BJ (cell line): ENCODE measurements around the gene CACNA2D3. TPM values are rescaled to one million over a fixed set of nuclear protein-coding genes. Genes with fewer than 3 reads are reported as not detected.

Source experiments
- CTCF ChIA-PET: fragments of 350-600 bp; formaldehyde crosslinking; extraction: SDS; loops from one replicate; lab custom pipeline; 2021; ENCODE audit warnings: antibody characterized with exemption, inconsistent platforms; lab: Yijun Ruan, JAX
- POLR2A ChIA-PET: fragments of 300-600 bp; sonication (Branson Sonifier 250); formaldehyde crosslinking; extraction: SDS; loops from one replicate; lab custom pipeline; 2021; ENCODE audit warnings: antibody characterized with exemption; lab: Charles Lee
- DNase-seq: peaks from one replicate; pipeline ENCODE4 v3.0.0-alpha.2; 2011; ENCODE audit warnings: low read depth
- H3K27me3 ChIP-seq: 2 replicates; pipeline ENCODE4 v1.6.0; 2011; ENCODE audit warnings: low read length; ENCODE audit not compliant: control insufficient read depth, insufficient read depth
- H3K36me3 ChIP-seq: 2 replicates; pipeline ENCODE4 v1.5.1; 2011; ENCODE audit warnings: low read length; ENCODE audit not compliant: control insufficient read depth, insufficient read depth
- H3K4me3 ChIP-seq: 2 replicates; pipeline ENCODE4 v1.5.1; 2011; ENCODE audit warnings: low read depth, mild to moderate bottlenecking, control low read depth, low read length
- polyA plus RNA-seq: library from polyadenylated mRNA; depleted of rRNA; stranded (reverse); fragments of >200 nt; gene quantifications from 2 replicates; pipeline ENCODE4 v1.2.3, GENCODE V29; 2011
- TF ChIP-seq, protein P1 (sequence below): IDR thresholded peaks from 2 replicates; pipeline ENCODE4 v1.5.1; 2011; ENCODE audit warnings: low read depth, mild to moderate bottlenecking, control low read depth, inconsistent platforms, low read length, moderate library complexity; ENCODE audit not compliant: insufficient read depth

CACNA2D3 gene
- polyA plus RNA-seq, 1 experiment, result 0.56 TPM

DNA sequence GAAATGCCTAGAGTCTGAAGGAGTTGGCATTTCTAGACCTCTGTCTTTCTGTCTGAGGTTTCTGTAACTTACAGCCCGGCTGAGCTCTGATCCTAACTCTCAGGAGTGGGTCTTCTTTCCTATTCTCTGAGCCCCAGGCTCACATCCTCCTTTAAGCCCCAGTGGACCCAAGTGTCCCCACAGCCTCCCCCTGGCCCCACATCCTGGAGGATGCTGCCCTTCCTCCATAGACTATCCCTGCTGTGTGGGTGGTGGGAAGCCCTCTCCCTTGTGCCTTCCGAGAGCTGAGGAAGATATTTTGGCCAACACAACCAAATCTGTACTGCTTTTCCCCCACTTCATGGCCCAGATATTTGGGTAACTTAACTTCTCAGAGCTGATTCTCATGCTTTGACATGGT, 654.2 kb downstream of the CACNA2D3 start:
- POLR2A ChIA-PET, result no interaction called here
- Histone ChIP-seq H3K27me3 (no peaks in the 10 kb centered on the region; the same call in 1 of the 2 replicates), H3K4me3 (no peak overlapping the region), H3K36me3 (no peaks in the 10 kb centered on the region)
- DNase-seq, result no peak
- TF ChIP-seq, protein P1, sequence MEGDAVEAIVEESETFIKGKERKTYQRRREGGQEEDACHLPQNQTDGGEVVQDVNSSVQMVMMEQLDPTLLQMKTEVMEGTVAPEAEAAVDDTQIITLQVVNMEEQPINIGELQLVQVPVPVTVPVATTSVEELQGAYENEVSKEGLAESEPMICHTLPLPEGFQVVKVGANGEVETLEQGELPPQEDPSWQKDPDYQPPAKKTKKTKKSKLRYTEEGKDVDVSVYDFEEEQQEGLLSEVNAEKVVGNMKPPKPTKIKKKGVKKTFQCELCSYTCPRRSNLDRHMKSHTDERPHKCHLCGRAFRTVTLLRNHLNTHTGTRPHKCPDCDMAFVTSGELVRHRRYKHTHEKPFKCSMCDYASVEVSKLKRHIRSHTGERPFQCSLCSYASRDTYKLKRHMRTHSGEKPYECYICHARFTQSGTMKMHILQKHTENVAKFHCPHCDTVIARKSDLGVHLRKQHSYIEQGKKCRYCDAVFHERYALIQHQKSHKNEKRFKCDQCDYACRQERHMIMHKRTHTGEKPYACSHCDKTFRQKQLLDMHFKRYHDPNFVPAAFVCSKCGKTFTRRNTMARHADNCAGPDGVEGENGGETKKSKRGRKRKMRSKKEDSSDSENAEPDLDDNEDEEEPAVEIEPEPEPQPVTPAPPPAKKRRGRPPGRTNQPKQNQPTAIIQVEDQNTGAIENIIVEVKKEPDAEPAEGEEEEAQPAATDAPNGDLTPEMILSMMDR, result no peak
- CTCF ChIA-PET, result interaction anchor here (1.2 kb wide), 1 partner anchor 348 kb away, joined by 3 read pairs; no protein-coding TSS in a partner anchor

DNA sequence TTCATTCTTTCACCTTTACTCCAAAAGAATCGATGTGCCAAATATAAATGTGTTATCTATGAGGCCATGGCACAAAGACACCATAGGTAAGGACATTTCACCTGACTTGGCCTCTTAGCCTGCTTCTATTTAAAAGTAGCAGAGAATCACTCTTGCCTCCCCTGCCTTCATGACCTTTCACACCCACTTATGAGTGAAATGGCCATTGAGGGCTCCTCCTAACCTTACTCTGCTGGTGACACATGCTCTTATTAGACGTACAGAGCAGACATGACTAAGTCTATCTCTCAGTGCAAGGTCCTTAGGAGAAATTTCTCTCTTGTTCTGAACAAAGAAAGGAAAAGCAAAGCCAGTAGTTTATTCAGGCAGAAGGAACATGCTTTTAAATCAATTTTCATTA, 654.8 kb downstream of the CACNA2D3 start:
- POLR2A ChIA-PET, result interaction anchor here (0.6 kb wide), 1 partner anchor 587 kb away, joined by 4 read pairs; no protein-coding TSS in a partner anchor
- CTCF ChIA-PET, result interaction anchor here (1.2 kb wide), 1 partner anchor 348 kb away, joined by 3 read pairs; no protein-coding TSS in a partner anchor
- H3K4me3 ChIP-seq, result no peak overlapping the region
- TF ChIP-seq, protein P1, result no peak
- H3K27me3 ChIP-seq, result no peaks in the 10 kb centered on the region; the same call in 1 of the 2 replicates
- H3K36me3 ChIP-seq, result no peaks in the 10 kb centered on the region
- no peak for DNase-seq

DNA sequence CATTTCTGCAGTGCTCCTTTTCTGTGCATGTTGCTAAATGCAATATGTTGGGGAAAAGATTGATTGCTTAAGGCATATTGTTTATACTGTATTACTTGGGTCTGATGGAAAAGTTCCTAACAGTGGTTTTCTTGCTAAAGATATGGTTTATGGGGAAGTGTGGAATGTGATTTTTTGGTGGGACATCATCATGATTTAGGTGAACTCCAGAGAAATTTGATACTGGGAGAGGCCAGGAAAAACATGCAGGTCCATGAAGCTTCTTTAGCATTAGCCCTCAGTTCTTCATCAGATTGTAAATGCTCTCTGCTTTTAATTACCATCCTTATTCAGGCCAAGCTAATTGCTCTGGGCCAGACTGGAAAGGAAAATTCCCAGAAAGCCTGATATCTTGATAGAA, 658.0 kb downstream of the CACNA2D3 start:
- H3K4me3 ChIP-seq, result no peak overlapping the region
- H3K27me3 ChIP-seq, result no peaks in the 10 kb centered on the region; the same call in 1 of the 2 replicates
- TF ChIP-seq, protein P1, result no peak
- ChIA-PET CTCF (interaction anchor here (0.8 kb wide), 1 partner anchor 390 kb away, joined by 3 read pairs; no protein-coding TSS in a partner anchor), POLR2A (interaction anchor here (0.6 kb wide), 2 partner anchors 353 to 388 kb away, joined by 3 read pairs; no protein-coding TSS in a partner anchor)
- peak; percentile 86 for DNase-seq
- H3K36me3 ChIP-seq, result no peaks in the 10 kb centered on the region

DNA sequence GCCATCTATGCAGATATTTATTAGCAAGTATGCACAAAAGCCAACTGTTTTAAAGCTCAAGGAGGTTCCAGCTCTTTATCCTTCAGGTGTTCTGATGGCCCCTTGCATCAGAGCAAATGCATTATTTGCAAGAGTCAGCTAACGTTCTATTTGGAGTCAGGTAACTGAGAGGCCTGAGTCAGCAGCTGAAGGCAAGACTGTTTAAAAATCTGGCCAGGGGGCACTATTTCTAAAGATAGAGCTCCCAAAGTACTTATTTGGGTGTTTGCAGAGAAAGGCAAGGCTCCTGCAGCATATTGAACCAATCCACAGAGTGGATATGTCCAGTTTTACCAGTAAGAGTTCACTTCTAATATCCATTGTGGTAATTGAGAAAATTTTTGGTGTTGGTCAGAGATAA, 659.4 kb downstream of the CACNA2D3 start:
- TF ChIP-seq, protein P1, result no peak
- ChIA-PET CTCF (interaction anchor here (1.2 to 1.5 kb wide), 3 partner anchors 10 to 354 kb away, joined by 3 read pairs; no protein-coding TSS in a partner anchor), POLR2A (no interaction called here)
- H3K27me3 ChIP-seq, result no peaks in the 10 kb centered on the region; the same call in 1 of the 2 replicates
- no peak for DNase-seq
- no peak overlapping the region for H3K4me3 ChIP-seq
- no peaks in the 10 kb centered on the region for H3K36me3 ChIP-seq

DNA sequence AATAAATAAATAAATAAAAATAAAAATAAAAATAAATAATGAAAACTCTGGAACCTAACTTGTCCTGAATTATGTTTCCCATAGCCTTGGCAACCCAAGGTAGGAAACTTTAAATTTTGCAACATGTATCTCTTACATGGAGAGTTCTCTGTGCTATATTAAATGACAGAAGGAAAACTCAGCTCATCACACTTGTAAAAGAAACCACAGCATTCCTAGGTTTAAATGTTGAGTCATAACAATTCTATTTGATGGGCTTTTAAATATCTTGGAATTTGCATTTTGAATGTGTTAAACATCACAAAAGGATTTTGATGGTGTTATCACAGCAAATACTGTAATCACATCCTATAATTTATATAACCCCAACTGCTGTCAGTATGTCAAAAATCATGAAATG, 661.3 kb downstream of the CACNA2D3 start:
- CTCF ChIA-PET, result no interaction called here
- no peak overlapping the region for H3K4me3 ChIP-seq
- H3K36me3 ChIP-seq, result no peaks in the 10 kb centered on the region
- TF ChIP-seq, protein P1, result no peak
- H3K27me3 ChIP-seq, result no peaks in the 10 kb centered on the region
- peak; percentile 65 for DNase-seq
- POLR2A ChIA-PET, result no interaction called here
